ENCODE results near the gene SPNS2.

DNA sequence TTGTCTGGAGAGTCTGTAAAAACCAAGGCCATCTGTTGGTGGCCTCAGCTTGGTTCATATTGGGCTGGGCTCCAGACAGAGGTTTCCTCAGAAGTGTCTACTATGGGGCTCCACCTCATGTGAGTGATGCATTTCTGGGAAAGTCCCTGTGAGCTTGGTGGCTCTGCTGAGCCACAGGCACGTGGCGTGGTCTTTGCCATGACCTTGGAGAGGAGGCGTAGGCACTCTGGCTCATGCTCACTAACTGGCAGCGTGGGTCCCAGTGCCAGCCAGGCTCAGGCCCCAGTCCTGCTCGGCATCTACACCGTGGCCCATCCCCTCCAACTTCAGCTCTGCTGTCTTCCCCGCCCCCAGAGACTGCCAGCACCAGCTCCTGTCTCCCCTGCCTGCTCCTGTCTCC is 75.0 kb downstream of the SPNS2 start:
- TF ChIP-seq POLR2A (IDR thresholded peaks at IDR 0.05) (no peak), POLR2AphosphoS5 (IDR thresholded peaks at IDR 0.05) (no peak)
- TF ChIP-seq, protein P1, sequence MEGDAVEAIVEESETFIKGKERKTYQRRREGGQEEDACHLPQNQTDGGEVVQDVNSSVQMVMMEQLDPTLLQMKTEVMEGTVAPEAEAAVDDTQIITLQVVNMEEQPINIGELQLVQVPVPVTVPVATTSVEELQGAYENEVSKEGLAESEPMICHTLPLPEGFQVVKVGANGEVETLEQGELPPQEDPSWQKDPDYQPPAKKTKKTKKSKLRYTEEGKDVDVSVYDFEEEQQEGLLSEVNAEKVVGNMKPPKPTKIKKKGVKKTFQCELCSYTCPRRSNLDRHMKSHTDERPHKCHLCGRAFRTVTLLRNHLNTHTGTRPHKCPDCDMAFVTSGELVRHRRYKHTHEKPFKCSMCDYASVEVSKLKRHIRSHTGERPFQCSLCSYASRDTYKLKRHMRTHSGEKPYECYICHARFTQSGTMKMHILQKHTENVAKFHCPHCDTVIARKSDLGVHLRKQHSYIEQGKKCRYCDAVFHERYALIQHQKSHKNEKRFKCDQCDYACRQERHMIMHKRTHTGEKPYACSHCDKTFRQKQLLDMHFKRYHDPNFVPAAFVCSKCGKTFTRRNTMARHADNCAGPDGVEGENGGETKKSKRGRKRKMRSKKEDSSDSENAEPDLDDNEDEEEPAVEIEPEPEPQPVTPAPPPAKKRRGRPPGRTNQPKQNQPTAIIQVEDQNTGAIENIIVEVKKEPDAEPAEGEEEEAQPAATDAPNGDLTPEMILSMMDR (IDR thresholded peaks at IDR 0.05) = no peak
